ENCODE data around the gene MCCC1. TPM values are rescaled to one million over a fixed set of nuclear protein-coding genes. Genes with fewer than 3 reads are reported as not detected.

The MCCC1 gene
- total and polyA plus RNA-seq, 10 of the 15 experiments (the other 5 are each of a cell fraction or from before 2014, with no cell fraction given): 35.0 to 71.7 (median 47.0) TPM

DNA sequence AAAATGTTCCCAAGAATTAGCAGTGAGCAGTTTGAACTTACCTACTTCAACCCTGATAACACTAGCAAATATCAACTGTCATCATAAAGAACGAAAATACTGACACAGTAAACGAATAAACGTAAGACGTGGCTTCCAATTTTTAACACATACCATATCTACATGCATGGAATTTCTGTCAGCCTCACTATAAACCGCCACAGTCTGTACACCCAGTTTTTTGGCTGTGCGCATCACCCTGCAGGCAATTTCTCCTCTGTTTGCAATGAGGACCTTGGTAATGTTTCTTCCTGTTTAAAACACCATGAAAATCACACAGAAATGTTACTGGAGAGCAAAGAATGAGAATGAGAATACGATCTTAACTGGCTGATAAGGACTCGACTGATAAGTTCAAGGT is 7.0 kb downstream of the MCCC1 start:
- CTCF ChIA-PET: interaction anchor here (1.7 kb wide), 1 partner anchor 9 kb away, joined by 4 read pairs; no protein-coding TSS in a partner anchor
- intact Hi-C loops (cut with micrococcal nuclease; ENCODE audit: unreplicated experiment): no loop called here
- H3K36me3 ChIP-seq (ENCODE audit: control insufficient read depth in 2 of 2, insufficient read depth in 2 of 2, low read length in 1 of 2): peaks cover 2 to 8% of the 10 kb centered on the region in 2 experiments

More for the DNA sequence above, 7.0 kb downstream of the MCCC1 start:
- POLR2A ChIA-PET: no interaction called here
- Histone ChIP-seq H3K9me3 (replicated peaks; ENCODE audit: control insufficient read depth, insufficient read depth, low read length) (no peaks in the 10 kb centered on the region), H3K27ac (ENCODE audit: control insufficient read depth, insufficient read depth) (no peak overlapping the region), H4K20me1 (ENCODE audit: control insufficient read depth, insufficient read depth) (no peaks in the 10 kb centered on the region), H3K4me1 (ENCODE audit: control insufficient read depth, insufficient read depth, low read length) (no peaks in the 10 kb centered on the region; the same call in 1 of the 2 replicates), H3K9ac (ENCODE audit: control insufficient read depth, insufficient read depth, low read length) (no peak overlapping the region), H3K27me3 (replicated peaks in 1 of 2; ENCODE audit: control insufficient read depth in 2 of 2, insufficient read depth in 2 of 2, low read length in 1 of 2) (no peaks in the 10 kb centered on the region), H3K4me3 (no peak overlapping the region), H3K4me2 (ENCODE audit: control insufficient read depth, insufficient read depth) (no peak overlapping the region), H2AFZ (ENCODE audit: control insufficient read depth, low read depth, low read length) (no peak overlapping the region), H3K79me2 (ENCODE audit: control insufficient read depth, insufficient read depth, low read length) (peaks cover 3% of the 10 kb centered on the region)
- BruUV-seq (replicated peaks): no TSS peak
- FAIRE-seq: no peak
- RAD21 ChIA-PET (ENCODE audit: unreplicated experiment): no interaction called here
- over 99% methylated on average over 8 of the region's 8 CpGs for WGBS (ENCODE audit: insufficient coverage, insufficient replicate concordance, low lambda C conversion rate, missing lambda C conversion rate)
- TF ChIP-seq CHD4 (IDR thresholded peaks at IDR 0.05) (no peak), PAX8 (IDR thresholded peaks at IDR 0.05) (no peak), SMARCA5 (IDR thresholded peaks at IDR 0.05) (no peak), TCF3 (IDR thresholded peaks at IDR 0.05; ENCODE audit: borderline replicate concordance, insufficient read depth, low read depth, low read length) (no peak), CBX5 (IDR thresholded peaks at IDR 0.05; ENCODE audit: low read depth) (no peak), FOS (IDR thresholded peaks at IDR 0.05; ENCODE audit: borderline replicate concordance, extremely low read depth, insufficient read length) (no peak), CBFB (IDR thresholded peaks at IDR 0.05; ENCODE audit: low read depth) (no peak), RB1 (IDR thresholded peaks at IDR 0.05; ENCODE audit: borderline replicate concordance) (no peak), BACH1 (IDR thresholded peaks at IDR 0.05; ENCODE audit: borderline replicate concordance) (no peak)
- TF ChIP-seq, protein P1, sequence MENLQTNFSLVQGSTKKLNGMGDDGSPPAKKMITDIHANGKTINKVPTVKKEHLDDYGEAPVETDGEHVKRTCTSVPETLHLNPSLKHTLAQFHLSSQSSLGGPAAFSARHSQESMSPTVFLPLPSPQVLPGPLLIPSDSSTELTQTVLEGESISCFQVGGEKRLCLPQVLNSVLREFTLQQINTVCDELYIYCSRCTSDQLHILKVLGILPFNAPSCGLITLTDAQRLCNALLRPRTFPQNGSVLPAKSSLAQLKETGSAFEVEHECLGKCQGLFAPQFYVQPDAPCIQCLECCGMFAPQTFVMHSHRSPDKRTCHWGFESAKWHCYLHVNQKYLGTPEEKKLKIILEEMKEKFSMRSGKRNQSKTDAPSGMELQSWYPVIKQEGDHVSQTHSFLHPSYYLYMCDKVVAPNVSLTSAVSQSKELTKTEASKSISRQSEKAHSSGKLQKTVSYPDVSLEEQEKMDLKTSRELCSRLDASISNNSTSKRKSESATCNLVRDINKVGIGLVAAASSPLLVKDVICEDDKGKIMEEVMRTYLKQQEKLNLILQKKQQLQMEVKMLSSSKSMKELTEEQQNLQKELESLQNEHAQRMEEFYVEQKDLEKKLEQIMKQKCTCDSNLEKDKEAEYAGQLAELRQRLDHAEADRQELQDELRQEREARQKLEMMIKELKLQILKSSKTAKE (IDR thresholded peaks at IDR 0.05; ENCODE audit: low read depth, poor library complexity, severe bottlenecking): no peak
- TF ChIP-seq, protein P2, sequence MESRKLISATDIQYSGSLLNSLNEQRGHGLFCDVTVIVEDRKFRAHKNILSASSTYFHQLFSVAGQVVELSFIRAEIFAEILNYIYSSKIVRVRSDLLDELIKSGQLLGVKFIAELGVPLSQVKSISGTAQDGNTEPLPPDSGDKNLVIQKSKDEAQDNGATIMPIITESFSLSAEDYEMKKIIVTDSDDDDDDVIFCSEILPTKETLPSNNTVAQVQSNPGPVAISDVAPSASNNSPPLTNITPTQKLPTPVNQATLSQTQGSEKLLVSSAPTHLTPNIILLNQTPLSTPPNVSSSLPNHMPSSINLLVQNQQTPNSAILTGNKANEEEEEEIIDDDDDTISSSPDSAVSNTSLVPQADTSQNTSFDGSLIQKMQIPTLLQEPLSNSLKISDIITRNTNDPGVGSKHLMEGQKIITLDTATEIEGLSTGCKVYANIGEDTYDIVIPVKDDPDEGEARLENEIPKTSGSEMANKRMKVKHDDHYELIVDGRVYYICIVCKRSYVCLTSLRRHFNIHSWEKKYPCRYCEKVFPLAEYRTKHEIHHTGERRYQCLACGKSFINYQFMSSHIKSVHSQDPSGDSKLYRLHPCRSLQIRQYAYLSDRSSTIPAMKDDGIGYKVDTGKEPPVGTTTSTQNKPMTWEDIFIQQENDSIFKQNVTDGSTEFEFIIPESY (IDR thresholded peaks at IDR 0.05): no peak
- TF ChIP-seq, protein P3, sequence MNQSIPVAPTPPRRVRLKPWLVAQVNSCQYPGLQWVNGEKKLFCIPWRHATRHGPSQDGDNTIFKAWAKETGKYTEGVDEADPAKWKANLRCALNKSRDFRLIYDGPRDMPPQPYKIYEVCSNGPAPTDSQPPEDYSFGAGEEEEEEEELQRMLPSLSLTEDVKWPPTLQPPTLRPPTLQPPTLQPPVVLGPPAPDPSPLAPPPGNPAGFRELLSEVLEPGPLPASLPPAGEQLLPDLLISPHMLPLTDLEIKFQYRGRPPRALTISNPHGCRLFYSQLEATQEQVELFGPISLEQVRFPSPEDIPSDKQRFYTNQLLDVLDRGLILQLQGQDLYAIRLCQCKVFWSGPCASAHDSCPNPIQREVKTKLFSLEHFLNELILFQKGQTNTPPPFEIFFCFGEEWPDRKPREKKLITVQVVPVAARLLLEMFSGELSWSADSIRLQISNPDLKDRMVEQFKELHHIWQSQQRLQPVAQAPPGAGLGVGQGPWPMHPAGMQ (IDR thresholded peaks at IDR 0.05; ENCODE audit: borderline replicate concordance): no peak
- SMC1A ChIA-PET (ENCODE audit: uncharacterized antibody, unreplicated experiment): no interaction called here
- no peak for ATAC-seq
- DNase-seq (ENCODE audit: low read depth, low spot score): no peak
- in situ Hi-C loops (cut with MboI): no loop called here

Data from GM12878 (cell line).